ENCODE results near the gene UST. TPM values are rescaled to one million over a fixed set of nuclear protein-coding genes. Genes with fewer than 3 reads are reported as not detected.
"Not testable (repeated sequence)": the region's sequence is repeated elsewhere in the genome, so short reads cannot be mapped to it uniquely, and the experiment has no call there.

UST gene
- total RNA-seq, 4 donors from 2014 or later, result 16.7 to 19.5 (median 18.1) TPM

- no peak overlapping the region for H3K4me3 ChIP-seq
- no peaks in the 10 kb centered on the region for H3K9me3 ChIP-seq
- no peak for TF ChIP-seq POLR2AphosphoS5 (IDR thresholded peaks at IDR 0.05)
- TF ChIP-seq EP300 (IDR thresholded peaks at IDR 0.05), result no peak
- TF ChIP-seq POLR2A (IDR thresholded peaks at IDR 0.05), result no peak
- TF ChIP-seq CTCF (IDR thresholded peaks at IDR 0.05), result no peak
- WGBS, result 61% methylated on average over 8 of the region's 8 CpGs
- H3K27ac ChIP-seq, result peak overlapping the region; percentile 1
- H3K27me3 ChIP-seq, result no peaks in the 10 kb centered on the region
- no peaks in the 10 kb centered on the region for H3K4me1 ChIP-seq
- DNase-seq (ENCODE audit: low spot score in 2 of 2), result no peak
- no peaks in the 10 kb centered on the region for H3K36me3 ChIP-seq
Observed at GRCh38 chr6:149032599-149033405, 286.0 kb downstream of the UST start.

GRCh38 chr6:149033454-149033853 is 286.6 kb downstream of the UST start:
- DNase-seq (ENCODE audit: low spot score in 2 of 2), result no peak
- no peaks in the 10 kb centered on the region for H3K36me3 ChIP-seq
- WGBS, result 81% methylated on average over 5 of the region's 5 CpGs
- TF ChIP-seq CTCF (IDR thresholded peaks at IDR 0.05) (no peak), POLR2AphosphoS5 (IDR thresholded peaks at IDR 0.05) (no peak), POLR2A (IDR thresholded peaks at IDR 0.05) (no peak), EP300 (IDR thresholded peaks at IDR 0.05) (no peak)
- H3K27ac ChIP-seq, result no peak overlapping the region
- no peaks in the 10 kb centered on the region for H3K27me3 ChIP-seq
- no peaks in the 10 kb centered on the region for H3K4me1 ChIP-seq
- no peaks in the 10 kb centered on the region for H3K9me3 ChIP-seq
- H3K4me3 ChIP-seq, result no peak overlapping the region

- Histone ChIP-seq H3K27me3 (no peaks in the 10 kb centered on the region), H3K27ac (no peak overlapping the region), H3K36me3 (no peaks in the 10 kb centered on the region), H3K4me3 (no peak overlapping the region), H3K9me3 (no peaks in the 10 kb centered on the region), H3K4me1 (no peaks in the 10 kb centered on the region)
- DNase-seq (ENCODE audit: low spot score in 2 of 2), result no peak
- WGBS, result 76% methylated on average over 5 of the region's 5 CpGs
- TF ChIP-seq CTCF (IDR thresholded peaks at IDR 0.05) (no peak), POLR2A (IDR thresholded peaks at IDR 0.05) (no peak), POLR2AphosphoS5 (IDR thresholded peaks at IDR 0.05) (no peak), EP300 (IDR thresholded peaks at IDR 0.05) (no peak)
Observed at GRCh38 chr6:149035766-149036165, 288.9 kb downstream of the UST start.

- H3K27me3 ChIP-seq, result no peaks in the 10 kb centered on the region
- DNase-seq (ENCODE audit: low spot score in 2 of 2), result no peak
- H3K27ac ChIP-seq, result no peak overlapping the region
- no peaks in the 10 kb centered on the region for H3K36me3 ChIP-seq
- no peaks in the 10 kb centered on the region for H3K4me1 ChIP-seq
- WGBS, result 77% methylated on average over 22 of the region's 22 CpGs
- no peaks in the 10 kb centered on the region for H3K9me3 ChIP-seq
- H3K4me3 ChIP-seq, result no peak overlapping the region
- TF ChIP-seq EP300 (IDR thresholded peaks at IDR 0.05), result no peak
- no peak for TF ChIP-seq POLR2AphosphoS5 (IDR thresholded peaks at IDR 0.05)
- no peak for TF ChIP-seq POLR2A (IDR thresholded peaks at IDR 0.05)
- no peak for TF ChIP-seq CTCF (IDR thresholded peaks at IDR 0.05)
Observed at GRCh38 chr6:149037051-149037671, 290.3 kb downstream of the UST start.

- H3K27ac ChIP-seq; H3K9me3 ChIP-seq; H3K27me3 ChIP-seq; H3K4me1 ChIP-seq; H3K36me3 ChIP-seq; DNase-seq (ENCODE audit: low spot score in 2 of 2); H3K4me3 ChIP-seq: not testable (repeated sequence)
- WGBS, result 92% methylated on average over 7 of the region's 7 CpGs
Observed at GRCh38 chr6:149039025-149039424, 292.2 kb downstream of the UST start.
